ENCODE measurements around the gene IRGQ.

IRGQ gene

GRCh38 chr19:43616954-43617353 is 21.0 kb upstream of the IRGQ start:
- no peak for TF ChIP-seq EZH2 (IDR thresholded peaks at IDR 0.05; ENCODE audit: borderline replicate concordance, low read depth, low read length, severe bottlenecking)
- TF ChIP-seq CTCF (IDR thresholded peaks at IDR 0.05; ENCODE audit: borderline replicate concordance, extremely low read depth, low read length, poor library complexity, severe bottlenecking): no peak
- Histone ChIP-seq H3K4me2 (ENCODE audit: insufficient read depth, low read length) (peak overlapping the region; percentile 39), H3K36me3 (ENCODE audit: insufficient read depth, low read length) (peaks cover 25% of the 10 kb centered on the region), H3K4me3 (ENCODE audit: low read depth in 1 of 2, low read length in 2 of 2) (no peak overlapping the region), H3K4me1 (ENCODE audit: insufficient read depth, low read length) (peaks cover 38% of the 10 kb centered on the region), H4K20me1 (ENCODE audit: insufficient read depth, low read length) (peaks cover 39% of the 10 kb centered on the region), H3K79me2 (ENCODE audit: insufficient read depth, low read length) (peaks cover 77% of the 10 kb centered on the region), H3K9me3 (ENCODE audit: insufficient read depth, low read length, severe bottlenecking) (no peaks in the 10 kb centered on the region), H3K27me3 (ENCODE audit: insufficient read depth, low read length, poor library complexity) (no peaks in the 10 kb centered on the region), H3K27ac (ENCODE audit: low read length) (no peak overlapping the region), H3K9ac (ENCODE audit: low read depth, low read length) (no peak overlapping the region), H2AFZ (ENCODE audit: low read depth, low read length) (no peak overlapping the region)
- DNase-seq (no peak), ATAC-seq (ENCODE audit: insufficient read depth, low read depth) (no peak)

- TF ChIP-seq EZH2 (IDR thresholded peaks at IDR 0.05; ENCODE audit: borderline replicate concordance, low read depth, low read length, severe bottlenecking) (no peak), CTCF (IDR thresholded peaks at IDR 0.05; ENCODE audit: borderline replicate concordance, extremely low read depth, low read length, poor library complexity, severe bottlenecking) (no peak)
- Histone ChIP-seq H3K79me2 (ENCODE audit: insufficient read depth, low read length) (peaks cover 83% of the 10 kb centered on the region), H4K20me1 (ENCODE audit: insufficient read depth, low read length) (peaks cover 46% of the 10 kb centered on the region), H3K9ac (ENCODE audit: low read depth, low read length) (no peak overlapping the region), H3K9me3 (ENCODE audit: insufficient read depth, low read length, severe bottlenecking) (no peaks in the 10 kb centered on the region), H3K4me3 (ENCODE audit: low read depth in 1 of 2, low read length in 2 of 2) (no peak overlapping the region), H3K27me3 (ENCODE audit: insufficient read depth, low read length, poor library complexity) (no peaks in the 10 kb centered on the region), H2AFZ (ENCODE audit: low read depth, low read length) (no peak overlapping the region), H3K4me2 (ENCODE audit: insufficient read depth, low read length) (0 out of 2 replicates have a peak overlapping the region, but pooled peaks have one; percentile 6), H3K36me3 (ENCODE audit: insufficient read depth, low read length) (peaks cover 31% of the 10 kb centered on the region), H3K27ac (ENCODE audit: low read length) (no peak overlapping the region), H3K4me1 (ENCODE audit: insufficient read depth, low read length) (peaks cover 38% of the 10 kb centered on the region)
- no peak for ATAC-seq (ENCODE audit: insufficient read depth, low read depth)
- no peak for DNase-seq
Measured at GRCh38 chr19:43616306-43616705, 20.4 kb upstream of the IRGQ start.

- TF ChIP-seq EZH2 (IDR thresholded peaks at IDR 0.05; ENCODE audit: borderline replicate concordance, low read depth, low read length, severe bottlenecking) (no peak), CTCF (IDR thresholded peaks at IDR 0.05; ENCODE audit: borderline replicate concordance, extremely low read depth, low read length, poor library complexity, severe bottlenecking) (no peak)
Measured at GRCh38 chr19:43612374-43612773, 16.4 kb upstream of the IRGQ start.

GRCh38 chr19:43611788-43612187 is 15.9 kb upstream of the IRGQ start, which contains the start of gene SRRM5:
Gene SRRM5 (plus strand): TSS chr19:43612088. CDS start chr19:43612122, 34 bp downstream.
- Histone ChIP-seq H2AFZ (ENCODE audit: low read depth, low read length) (no peak within 1 kb of the TSS), H3K9me3 (ENCODE audit: insufficient read depth, low read length, severe bottlenecking) (no peaks in the 10 kb centered on the region), H4K20me1 (ENCODE audit: insufficient read depth, low read length) (peaks cover 69% of the 10 kb centered on the region), H3K4me1 (ENCODE audit: insufficient read depth, low read length) (peaks cover 5% of the 10 kb centered on the region), H3K9ac (ENCODE audit: low read depth, low read length) (no peak within 1 kb of the TSS), H3K4me2 (ENCODE audit: insufficient read depth, low read length) (no peak within 1 kb of the TSS), H3K4me3 (ENCODE audit: low read depth in 1 of 2, low read length in 2 of 2) (no peak within 1 kb of the TSS), H3K79me2 (ENCODE audit: insufficient read depth, low read length) (peaks cover 79% of the 10 kb centered on the region), H3K27ac (ENCODE audit: low read length) (no peak within 1 kb of the TSS), H3K27me3 (ENCODE audit: insufficient read depth, low read length, poor library complexity) (no peaks in the 10 kb centered on the region), H3K36me3 (ENCODE audit: insufficient read depth, low read length) (peaks cover 71% of the 10 kb centered on the region)
- TF ChIP-seq EZH2 (IDR thresholded peaks at IDR 0.05; ENCODE audit: borderline replicate concordance, low read depth, low read length, severe bottlenecking) (no peak), CTCF (IDR thresholded peaks at IDR 0.05; ENCODE audit: borderline replicate concordance, extremely low read depth, low read length, poor library complexity, severe bottlenecking) (no peak)
- no peak for DNase-seq
- no peak for ATAC-seq (ENCODE audit: insufficient read depth, low read depth)

More at GRCh38 chr19:43612374-43612773, 16.4 kb upstream of the IRGQ start:
- Histone ChIP-seq H2AFZ (ENCODE audit: low read depth, low read length) (no peak overlapping the region), H3K27ac (ENCODE audit: low read length) (no peak overlapping the region), H3K4me1 (ENCODE audit: insufficient read depth, low read length) (peaks cover 11% of the 10 kb centered on the region), H3K9me3 (ENCODE audit: insufficient read depth, low read length, severe bottlenecking) (no peaks in the 10 kb centered on the region), H3K4me2 (ENCODE audit: insufficient read depth, low read length) (no peak overlapping the region), H3K79me2 (ENCODE audit: insufficient read depth, low read length) (peaks cover 85% of the 10 kb centered on the region), H3K36me3 (ENCODE audit: insufficient read depth, low read length) (peaks cover 65% of the 10 kb centered on the region), H3K27me3 (ENCODE audit: insufficient read depth, low read length, poor library complexity) (no peaks in the 10 kb centered on the region), H3K9ac (ENCODE audit: low read depth, low read length) (no peak overlapping the region), H3K4me3 (ENCODE audit: low read depth in 1 of 2, low read length in 2 of 2) (no peak overlapping the region), H4K20me1 (ENCODE audit: insufficient read depth, low read length) (peaks cover 70% of the 10 kb centered on the region)
- no peak for ATAC-seq (ENCODE audit: insufficient read depth, low read depth)
- DNase-seq: no peak
